H1 (cell line): ENCODE results near the gene GPR63. TPM values are rescaled to one million over a fixed set of nuclear protein-coding genes. Genes with fewer than 3 reads are reported as not detected.

Experiments used
- CTCF ChIA-PET: fragments of 300-600 bp; sonication (Branson Sonifier 250); formaldehyde crosslinking; loops from one replicate; lab custom pipeline; 2021; ENCODE audit not compliant: partially characterized antibody; lab: Charles Lee
- POLR2A ChIA-PET: fragments of 300-600 bp; sonication (Branson Sonifier 250); formaldehyde crosslinking; loops from one replicate; lab custom pipeline; 2021; ENCODE audit warnings: inconsistent platforms; ENCODE audit not compliant: partially characterized antibody; lab: Charles Lee
- DNase-seq, 2 experiments: peaks; one replicate each; pipeline versions ENCODE4 v3.0.0 to v3.0.0-alpha.2; 2010 to 2022; ENCODE audit warnings: low spot score in 2 of 2, low read depth in 1 of 2, mixed read lengths in 1 of 2
- FAIRE-seq: peaks from 2 replicates; lab custom pipeline; 2011; peaks lifted over from hg19 to GRCh38; lab: Jason Lieb, UNC
- H2AFZ ChIP-seq: 2 replicates; pipeline ENCODE4 v1.8.1; 2012; ENCODE audit warnings: low read length, inconsistent platforms
- H2AK5ac ChIP-seq: 2 replicates; pipeline ENCODE4 v1.6.1; 2013; ENCODE audit warnings: low read depth, low read length
- H2BK120ac ChIP-seq: replicated peaks from 2 replicates; pipeline ENCODE3; 2013; ENCODE audit warnings: low read depth, low read length, inconsistent platforms
- H2BK12ac ChIP-seq: 2 replicates; pipeline ENCODE4 v1.6.1; 2013; ENCODE audit warnings: low read depth, low read length
- H2BK15ac ChIP-seq: 2 replicates; pipeline ENCODE4 v1.6.1; 2013; ENCODE audit warnings: low read length
- H2BK20ac ChIP-seq: 2 replicates; pipeline ENCODE4 v1.6.1; 2013; ENCODE audit warnings: low read length
- H2BK5ac ChIP-seq: 2 replicates; pipeline ENCODE4 v1.6.1; 2013; ENCODE audit warnings: low read depth, low read length
- H3K14ac ChIP-seq: 2 replicates; pipeline ENCODE4 v1.6.1; 2013; ENCODE audit warnings: inconsistent platforms; ENCODE audit not compliant: insufficient read length
- H3K18ac ChIP-seq: 2 replicates; pipeline ENCODE4 v1.6.1; 2013; ENCODE audit warnings: low read length; ENCODE audit errors: extremely low read depth
- H3K23ac ChIP-seq: 2 replicates; pipeline ENCODE4 v1.6.1; 2013; ENCODE audit warnings: inconsistent platforms; ENCODE audit not compliant: insufficient read length
- H3K23me2 ChIP-seq: 2 replicates; pipeline ENCODE4 v1.6.1; 2013; ENCODE audit warnings: low read depth, low read length
- H3K27ac ChIP-seq: 2 replicates; pipeline ENCODE4 v1.6.1; 2011; ENCODE audit warnings: low read depth, low read length, inconsistent platforms
- H3K27me3 ChIP-seq, 4 experiments: replicated peaks in 1 of 4; 1 replicate in 1 of 4; 2 replicates in 3 of 4; pipeline versions ENCODE4 v1.6.1 to v1.8.1; 2011 to 2013; ENCODE audit warnings: low read length in 3 of 4, mild to moderate bottlenecking in 3 of 4, inconsistent platforms in 2 of 4, mixed read lengths in 2 of 4, moderate library complexity in 1 of 4; ENCODE audit not compliant: control insufficient read depth in 3 of 4, insufficient read depth in 3 of 4; ENCODE audit errors: extremely low read depth in 1 of 4
- H3K36me3 ChIP-seq, 4 experiments: 2 replicates each; pipeline versions ENCODE4 v1.6.1 to v1.8.1; 2011 to 2013; ENCODE audit warnings: mild to moderate bottlenecking in 4 of 4, low read length in 3 of 4, moderate library complexity in 2 of 4, control low read depth in 1 of 4, inconsistent platforms in 1 of 4; ENCODE audit not compliant: insufficient read depth in 4 of 4, control insufficient read depth in 2 of 4
- H3K4ac ChIP-seq: replicated peaks from 2 replicates; pipeline ENCODE3; 2013; ENCODE audit warnings: low read length, low read depth, mixed read lengths, inconsistent platforms; ENCODE audit not compliant: insufficient read length
- H3K4me1 ChIP-seq, 4 experiments: replicated peaks in 1 of 4; 1 replicate in 1 of 4; 2 replicates in 3 of 4; pipeline versions ENCODE4 v1.6.1 to v1.8.1; 2011 to 2013; ENCODE audit warnings: low read length in 3 of 4, inconsistent platforms in 2 of 4, mixed read lengths in 1 of 4; ENCODE audit not compliant: insufficient read depth in 4 of 4, control insufficient read depth in 3 of 4
- H3K4me2 ChIP-seq, 2 experiments: 2 replicates each; pipeline versions ENCODE4 v1.6.1 to v1.8.1; 2011 to 2013; ENCODE audit warnings: low read depth in 2 of 2, low read length in 2 of 2, control low read depth in 1 of 2, inconsistent platforms in 1 of 2, mild to moderate bottlenecking in 1 of 2; ENCODE audit not compliant: insufficient read depth in 1 of 2
- H3K4me3 ChIP-seq, 4 experiments: fragments of 200-600, 300-600 bp in 1 of 4; sonication (generic), shearing (Covaris generic), sonication (Bioruptor Twin) in 1 of 4; 2 replicates each; pipeline versions ENCODE4 v1.5.1 to v1.8.1; 2011 to 2016; ENCODE audit warnings: low read length in 4 of 4, low read depth in 3 of 4, control low read depth in 2 of 4, inconsistent platforms in 2 of 4, mild to moderate bottlenecking in 2 of 4, mixed read lengths in 1 of 4, moderate library complexity in 1 of 4; ENCODE audit not compliant: insufficient read depth in 2 of 4; ENCODE audit errors: extremely low read depth in 1 of 4
- H3K56ac ChIP-seq: replicated peaks from 2 replicates; pipeline ENCODE3; 2013; ENCODE audit warnings: low read depth, mild to moderate bottlenecking, mixed read lengths, low read length, inconsistent platforms; ENCODE audit not compliant: insufficient read length
- H3K79me1 ChIP-seq: 2 replicates; pipeline ENCODE4 v1.6.1; 2013; ENCODE audit warnings: low read depth, low read length, control low read depth
- H3K79me2 ChIP-seq, 2 experiments: 2 replicates each; pipeline versions ENCODE4 v1.6.1 to v1.8.1; 2012 to 2013; ENCODE audit warnings: low read length in 2 of 2, mild to moderate bottlenecking in 2 of 2, inconsistent platforms in 1 of 2; ENCODE audit not compliant: insufficient read depth in 2 of 2, control insufficient read depth in 1 of 2
- H3K9ac ChIP-seq, 4 experiments: replicated peaks in 1 of 4; 1 replicate in 1 of 4; 2 replicates in 3 of 4; pipeline versions ENCODE4 v1.6.1 to v1.8.1; 2011 to 2013; ENCODE audit warnings: low read depth in 3 of 4, low read length in 3 of 4, control low read depth in 2 of 4, mild to moderate bottlenecking in 2 of 4, moderate library complexity in 2 of 4, inconsistent platforms in 1 of 4; ENCODE audit errors: extremely low read depth in 1 of 4
- H3K9me3 ChIP-seq, 2 experiments: 2 replicates each; pipeline versions ENCODE4 v1.6.1 to v1.8.1; 2012 to 2013; ENCODE audit warnings: mild to moderate bottlenecking in 2 of 2, moderate library complexity in 2 of 2, control low read depth in 1 of 2, inconsistent platforms in 1 of 2, low read depth in 1 of 2, low read length in 1 of 2, mixed read lengths in 1 of 2; ENCODE audit not compliant: insufficient read depth in 2 of 2
- H4K20me1 ChIP-seq, 2 experiments: replicated peaks in 1 of 2; 2 replicates each; pipeline versions ENCODE3 to v1.8.1; 2011 to 2013; ENCODE audit warnings: inconsistent platforms in 2 of 2, low read length in 2 of 2, mild to moderate bottlenecking in 1 of 2; ENCODE audit not compliant: insufficient read depth in 2 of 2, control insufficient read depth in 1 of 2
- H4K5ac ChIP-seq: 2 replicates; pipeline ENCODE4 v1.6.1; 2013; ENCODE audit warnings: low read length, low read depth, mixed read lengths, inconsistent platforms; ENCODE audit not compliant: insufficient read length
- H4K8ac ChIP-seq: 2 replicates; pipeline ENCODE4 v1.8.0; 2013; ENCODE audit warnings: mild to moderate bottlenecking, moderate library complexity, low read length, inconsistent platforms; ENCODE audit not compliant: insufficient read depth; ENCODE audit errors: extremely low read depth
- H4K91ac ChIP-seq: replicated peaks from 2 replicates; pipeline ENCODE3; 2013; ENCODE audit warnings: low read length, mixed read lengths, inconsistent platforms; ENCODE audit not compliant: insufficient read length
- BACH1 ChIP-seq: IDR thresholded peaks from 2 replicates; pipeline ENCODE4 v1.6.1; 2012; ENCODE audit warnings: low read length, improper control_type of control experiment
- GABPA ChIP-seq: IDR thresholded peaks from 2 replicates; pipeline ENCODE4 v1.6.1; 2011; ENCODE audit warnings: mild to moderate bottlenecking, low read length, moderate library complexity, borderline replicate concordance; ENCODE audit not compliant: insufficient read depth
- SP2 ChIP-seq: IDR thresholded peaks from 2 replicates; pipeline ENCODE4 v1.6.1; 2012; ENCODE audit warnings: mild to moderate bottlenecking, low read length, inconsistent platforms
- WGBS, 2 experiments: shearing (Covaris generic) in 1 of 2; methylation state at CpG; one replicate each; pipeline versions ENCODE4 v1.1.6 to v1.1.7; 2013 to 2015; ENCODE audit warnings: low lambda C conversion rate in 2 of 2, mixed read lengths in 2 of 2, inconsistent platforms in 1 of 2, low coverage in 1 of 2, missing lambda C conversion rate in 1 of 2; ENCODE audit not compliant: insufficient replicate concordance in 2 of 2, insufficient coverage in 1 of 2, insufficient read length in 1 of 2; ENCODE audit errors: extremely low coverage in 1 of 2, missing lambda C conversion rate in 1 of 2; 5-methylcytosine and 5-hydroxymethylcytosine counted together
- polyA plus RNA-seq, 7 experiments: library from polyadenylated mRNA; depleted of rRNA in 3 of 7; stranded (reverse) in 5 of 7; unstranded in 2 of 7; fragments of >200 nt in 5 of 7; fragments of 200-250 nt in 2 of 7; gene quantifications; 1 replicate in 5 of 7; 2 replicates in 1 of 7; 4 replicates in 1 of 7; pipeline versions ENCODE4 v1.2.1 to v1.2.3, GENCODE V29; 2011 to 2013; ENCODE audit warnings: missing spikeins in 2 of 7, mixed read lengths in 2 of 7
- total RNA-seq: library from RNA; stranded (reverse); fragmentation: NEBNext Ultra II Directional; extraction: Animal tissue kit (Norgen Biotek cat#: 25700); gene quantifications from 2 replicates; pipeline ENCODE4 v1.2.1, GENCODE V29; 2021

The GPR63 gene
- total and polyA plus RNA-seq, 2 of the 8 experiments (the other 6 are each of a cell fraction or from before 2014, with no cell fraction given), result 6.1 to 11.6 TPM

GRCh38 chr6:96811136-96811535, 26.1 kb downstream of the GPR63 start:
- Histone ChIP-seq H2BK20ac (no peak overlapping the region), H2BK15ac (no peak overlapping the region), H3K4ac (no peak overlapping the region), H3K18ac (no peak overlapping the region), H3K27ac (no peak overlapping the region), H3K27me3 (no peaks in the 10 kb centered on the region), H2AFZ (no peak overlapping the region), H3K79me1 (no peaks in the 10 kb centered on the region; the same call in 1 of the 2 replicates), H4K8ac (no peak overlapping the region), H4K5ac (no peak overlapping the region), H3K23ac (no peak overlapping the region), H3K9me3 (no peaks in the 10 kb centered on the region), H3K9ac (no peak overlapping the region), H3K56ac (no peak overlapping the region), H4K91ac (no peak overlapping the region), H3K36me3 (no peaks in the 10 kb centered on the region), H2AK5ac (no peak overlapping the region), H3K4me1 (peaks cover 0 to 3% (median 0%) of the 10 kb centered on the region in 4 experiments; a peak in 2 of 7 replicates), H3K4me2 (no peak overlapping the region; a peak in 1 of 4 replicates), H3K79me2 (peaks cover 0 to 77% of the 10 kb centered on the region in 2 experiments; a peak in 3 of 4 replicates), H4K20me1 (peaks cover 2 to 6% of the 10 kb centered on the region in 2 experiments), H2BK120ac (no peak overlapping the region), H3K14ac (no peak overlapping the region), H2BK5ac (no peak overlapping the region), H3K23me2 (no peaks in the 10 kb centered on the region), H3K4me3 (no peak overlapping the region), H2BK12ac (no peak overlapping the region)
- DNase-seq, result no peak
- POLR2A ChIA-PET, result interaction anchor here (1.9 kb wide), 1 partner anchor 26 kb away, joined by 8 read pairs; the partner anchor contains the start of gene GPR63
- 84% methylated on average over 5 of the region's 5 CpGs; no CpG with 5 or more reads in 1 of the 2 experiments for WGBS, 2 experiments
- no peak for FAIRE-seq
- TF ChIP-seq BACH1 (no peak), GABPA (no peak), SP2 (no peak)
- CTCF ChIA-PET, result interaction anchor here (1.0 to 1.5 kb wide), 3 partner anchors 10 to 25 kb away, joined by 3 to 8 read pairs (median 4); no protein-coding TSS in a partner anchor
